HepG2 (cell line): ENCODE data around the gene ENO2. TPM values are rescaled to one million over a fixed set of nuclear protein-coding genes. Genes with fewer than 3 reads are reported as not detected.

Experiments
- ARID4A ChIP-seq: sonication (generic); formaldehyde crosslinking; IDR thresholded peaks from 2 replicates; pipeline ENCODE4 v1.5.0; 2020; ENCODE audit warnings: mild to moderate bottlenecking, missing genetic modification reagents, borderline replicate concordance
- ASH2L ChIP-seq: fragments of 300-600, 200-600 bp; sonication (generic); IDR thresholded peaks from 2 replicates; pipeline ENCODE4 v1.7.0; 2017; ENCODE audit warnings: low read depth, mild to moderate bottlenecking, moderate library complexity, mixed read lengths, low read length; ENCODE audit not compliant: insufficient read length
- ATRX ChIP-seq: sonication (generic); formaldehyde crosslinking; IDR thresholded peaks from 2 replicates; pipeline ENCODE4 v1.4.0; 2020; ENCODE audit warnings: missing genetic modification reagents, borderline replicate concordance
- MTA3 ChIP-seq: sonication (generic); formaldehyde crosslinking; IDR thresholded peaks from 2 replicates; pipeline ENCODE4 v1.4.0; 2020; ENCODE audit warnings: missing genetic modification reagents
- PAXIP1 ChIP-seq: sonication (generic); formaldehyde crosslinking; conservative IDR thresholded peaks from 2 replicates; pipeline ENCODE4 v1.4.0; 2020; ENCODE audit warnings: mild to moderate bottlenecking, missing genetic modification reagents, moderate library complexity
- SRSF9 ChIP-seq: fragments of 200-400 bp; formaldehyde crosslinking; IDR thresholded peaks from 2 replicates; pipeline ENCODE4 v1.6.1; 2018; ENCODE audit warnings: borderline replicate concordance, mild to moderate bottlenecking, low read depth, low read length; ENCODE audit not compliant: insufficient read depth, poor library complexity, severe bottlenecking
- TBL1XR1 ChIP-seq: fragments of 150-350 bp; IDR thresholded peaks from 2 replicates; pipeline ENCODE4 v1.6.1; 2014; ENCODE audit warnings: borderline replicate concordance, low read length; ENCODE audit not compliant: partially characterized antibody
- U2AF2 ChIP-seq: fragments of 200-400 bp; formaldehyde crosslinking; IDR thresholded peaks from 2 replicates; pipeline ENCODE4 v1.6.1; 2017; ENCODE audit warnings: low read depth, mild to moderate bottlenecking, low read length
- ZHX2 ChIP-seq, 2 experiments: sonication (generic) in 1 of 2; formaldehyde crosslinking in 1 of 2; IDR thresholded peaks; 2 replicates each; pipeline versions ENCODE4 v1.6.1 to v1.9.0; 2014 to 2022; ENCODE audit warnings: antibody characterized with exemption in 1 of 2, borderline replicate concordance in 1 of 2, inconsistent platforms in 1 of 2, low read depth in 1 of 2, missing genetic modification reagents in 1 of 2
- ZKSCAN5 ChIP-seq: sonication (generic); formaldehyde crosslinking; IDR thresholded peaks from 2 replicates; pipeline ENCODE4 v1.5.1; 2020; ENCODE audit warnings: mild to moderate bottlenecking, missing genetic modification reagents
- ZNF10 ChIP-seq: sonication (generic); formaldehyde crosslinking; IDR thresholded peaks from 2 replicates; pipeline ENCODE4 v1.4.0; 2020; ENCODE audit warnings: mild to moderate bottlenecking, low read depth, missing genetic modification reagents, borderline replicate concordance
- ZNF256 ChIP-seq: sonication (generic); formaldehyde crosslinking; conservative IDR thresholded peaks from 2 replicates; pipeline ENCODE4 v1.4.0; 2020; ENCODE audit warnings: missing genetic modification reagents
- ZNF263 ChIP-seq: sonication (generic); formaldehyde crosslinking; IDR thresholded peaks from 2 replicates; pipeline ENCODE4 v1.4.0; 2020; ENCODE audit warnings: missing genetic modification reagents
- ZNF350 ChIP-seq: sonication (generic); formaldehyde crosslinking; IDR thresholded peaks from 2 replicates; pipeline ENCODE4 v1.4.0; 2020; ENCODE audit warnings: mild to moderate bottlenecking, low read depth, missing genetic modification reagents, borderline replicate concordance
- polyA plus RNA-seq, 8 experiments: library from polyadenylated mRNA; depleted of rRNA in 3 of 8; stranded (reverse) in 7 of 8; unstranded in 1 of 8; fragments of >200 nt; fragmentation: Illumina TruSeq in 4 of 8; extraction: Trizol in 4 of 8; gene quantifications; 2 replicates each; pipeline versions ENCODE4 v1.2.1 to v1.2.3, GENCODE V29; 2011 to 2016; ENCODE audit warnings: low read depth in 4 of 8, missing spikeins in 1 of 8, mixed read lengths in 1 of 8; ENCODE audit not compliant: insufficient read depth in 1 of 8
- total RNA-seq, 5 experiments: library from RNA; depleted of rRNA; stranded (reverse); fragments of >200 nt; fragmentation: Illumina TruSeq; extraction: Trizol; gene quantifications; 2 replicates each; pipeline ENCODE4 v1.2.3, GENCODE V29; 2016; ENCODE audit warnings: low read depth in 1 of 5

The ENO2 gene
- total and polyA plus RNA-seq, 2 of the 13 experiments (the other 11 are each of a cell fraction or from before 2014, with no cell fraction given), result 19.3 to 136 TPM

GRCh38 chr12:6927379-6928021 is 13.1 kb downstream of the ENO2 start, which contains the start of gene ATN1 (continued):
- TF ChIP-seq PAXIP1, result peak; percentile 28; the same call in 1 of the 2 replicates
- TF ChIP-seq ZKSCAN5 (CRISPR knock-in tag), result no peak
- TF ChIP-seq U2AF2, result no peak
- TF ChIP-seq ZHX2 (IDR thresholded peaks at IDR 0.05; ENCODE audit: low read depth), result no peak
- TF ChIP-seq ZHX2 (CRISPR knock-in tag; IDR thresholded peaks at IDR 0.05; ENCODE audit: borderline replicate concordance), result no peak
- no peak for TF ChIP-seq ZNF10 (CRISPR knock-in tag)
- TF ChIP-seq MTA3, result no peak
- no peak for TF ChIP-seq ZNF350 (CRISPR knock-in tag)
- no peak for TF ChIP-seq TBL1XR1
- no peak for TF ChIP-seq ZNF256 (CRISPR knock-in tag)
- TF ChIP-seq ARID4A (CRISPR knock-in tag), result peak; percentile 57; the same call in 1 of the 2 replicates
- TF ChIP-seq ATRX (CRISPR knock-in tag), result no peak
- TF ChIP-seq SRSF9, result no peak
- TF ChIP-seq ZNF263 (CRISPR knock-in tag), result peak; percentile 19; the same call in 1 of the 2 replicates
- peak; percentile 28 for TF ChIP-seq ASH2L
